Heart left ventricle (tissue), 16 donors: ENCODE data around the gene SERTAD2. TPM values are rescaled to one million over a fixed set of nuclear protein-coding genes. Genes with fewer than 3 reads are reported as not detected.

Experiments used
- ATAC-seq, 4 donors: fragments of 200-7000 bp; cut with Tn5 transposase; one replicate each; pipeline ENCODE4 v1.9.1; 2020 to 2022; ENCODE audit warnings: moderate library complexity in 4 of 4, mild to moderate bottlenecking in 3 of 4, moderate number of reproducible peaks in 1 of 4
- DNase-seq, 5 donors: peaks; one replicate each; pipeline ENCODE4 v3.0.0-alpha.2; 2020
- H3K27ac ChIP-seq, 12 donors: fragments of 200-600 bp; sonication (generic) in 4 of 12; one replicate each; pipeline versions ENCODE4 v1.5.0 to v1.8.0; 2016 to 2022; ENCODE audit warnings: mild to moderate bottlenecking in 2 of 12
- H3K27me3 ChIP-seq, 9 donors: fragments of 200-600 bp; sonication (generic) in 2 of 9; one replicate each; pipeline versions ENCODE4 v1.5.1 to v1.8.0; 2016 to 2022; ENCODE audit warnings: mild to moderate bottlenecking in 3 of 9
- H3K36me3 ChIP-seq, 9 donors: fragments of 200-600 bp; sonication (generic) in 2 of 9; one replicate each; pipeline versions ENCODE4 v1.5.0 to v1.8.0; 2018 to 2022; ENCODE audit warnings: mild to moderate bottlenecking in 2 of 9
- H3K4me1 ChIP-seq, 12 donors: fragments of 200-600 bp; sonication (generic) in 4 of 12; one replicate each; pipeline versions ENCODE4 v1.5.0 to v1.8.0; 2016 to 2022; ENCODE audit warnings: mild to moderate bottlenecking in 3 of 12
- H3K4me3 ChIP-seq, 12 donors: fragments of 200-600 bp; sonication (generic) in 4 of 12; one replicate each; pipeline versions ENCODE4 v1.5.0 to v1.8.0; 2017 to 2022; ENCODE audit warnings: mild to moderate bottlenecking in 9 of 12, moderate library complexity in 4 of 12
- H3K9me3 ChIP-seq, 12 donors: fragments of 200-600 bp; sonication (generic) in 4 of 12; one replicate each; pipeline versions ENCODE4 v1.5.0 to v1.8.0; 2016 to 2022; ENCODE audit warnings: mild to moderate bottlenecking in 1 of 12
- CTCF ChIP-seq, 12 donors: fragments of 200-600 bp; sonication (generic) in 4 of 12; IDR thresholded peaks; one replicate each; pipeline versions ENCODE4 v1.5.0 to v1.8.0; 2018 to 2022; ENCODE audit warnings: antibody characterized with exemption in 12 of 12, mild to moderate bottlenecking in 5 of 12
- POLR2A ChIP-seq, 2 donors: fragments of 450-650 bp; IDR thresholded peaks; one replicate each; pipeline ENCODE4 v1.6.1; 2017; ENCODE audit warnings: antibody characterized with exemption in 2 of 2, mild to moderate bottlenecking in 2 of 2, moderate library complexity in 2 of 2
- WGBS, 4 donors: extraction: QIAGEN DNeasy Blood & Tissue Kit in 2 of 4; methylation state at CpG; one replicate each; pipeline versions ENCODE4 v1.1.5 to v1.1.7; 2013 to 2018; 5-methylcytosine and 5-hydroxymethylcytosine counted together
- intact Hi-C, 10 donors: fragments of 100-400 bp; cut with DNase I; formaldehyde crosslinking; loops; one replicate each; pipeline versions ENCODE4 v1.11.1 to v1.14.2; 2022
- polyA plus RNA-seq, 2 donors: library from polyadenylated mRNA; stranded (reverse); fragments of 200-250 nt; gene quantifications; one replicate each; pipeline ENCODE4 v1.2.3, GENCODE V29; 2013
- total RNA-seq, 9 donors: library from RNA; depleted of rRNA in 2 of 9; stranded (reverse); fragments of >200 nt in 2 of 9; fragmentation: NEBNext Ultra II Directional in 3 of 9; extraction: Animal tissue kit (Norgen Biotek cat#: 25700) in 3 of 9; gene quantifications; one replicate each; pipeline versions ENCODE4 v1.1.0 to v1.2.4, GENCODE V29; 2016 to 2023
- donor health status: ischemic (EF 13 %, LVEDD 7.1; RV severe dilation, severe dysfunction).
- donor health status: healthy with polysubstance abuse.
- donor health status: DM: no; HTN: yes; CAD: no.
- donor health status: DM: no; HTN: no; CAD: no.
- donor health status: ischemic (EF 25% LVEDD 6.9; RV normal size, moderate dysfunction).
- donor health status: ischemic (EF 25% LVEDD 5.7; RV mildly dilated, moderate dysfunction).
- donor health status: healthy.
- donor health status: DM: yes; HTN: yes; CAD: no.
- donor health status: ischemic (EF 35%, LVEDD 5.7; RV mildly dilated, moderate dysfunction).
- donor health status: nonischemic (EF 11% LVEDD 7.7; RV severe dilation, severe dysfunction).
- donor health status: DM: yes; HTN: yes; CAD: no.
- donor health status: PGD.
- donor health status: ischemic (EF 29% LVEDD 5.4; RV normal size, mild dysfunction).
- donor health status: nonischemic (EF 23%, LVEDD 6.1; RV moderate dilation, normal function).

Gene SERTAD2
- total and polyA plus RNA-seq, 11 donors = 5.1 to 21.6 (median 15.5) TPM

GRCh38 chr2:64675860-64676259 lies 22.1 kb upstream of the SERTAD2 start:
- no peak for ATAC-seq
- no peak for TF ChIP-seq CTCF (IDR thresholded peaks at IDR 0.05)
- no peak for TF ChIP-seq POLR2A (IDR thresholded peaks at IDR 0.05)
- WGBS, 4 donors = 88 to 94% (median 92%) methylated on average over 5 of the region's 5 CpGs

GRCh38 chr2:64672708-64673107 lies 19.0 kb upstream of the SERTAD2 start:
- Histone ChIP-seq H3K27me3 (no peaks in the 10 kb centered on the region), H3K27ac (no peak overlapping the region), H3K36me3 (no peaks in the 10 kb centered on the region), H3K4me1 (peaks cover 0 to 6% (median under 1%) of the 10 kb centered on the region in 12 donors), H3K4me3 (no peak overlapping the region), H3K9me3 (no peaks in the 10 kb centered on the region)
- 74 to 88% (median 80%) methylated on average over 2 of the region's 2 CpGs for WGBS, 4 donors
- ATAC-seq = no peak
- TF ChIP-seq CTCF (IDR thresholded peaks at IDR 0.05) (no peak), POLR2A (IDR thresholded peaks at IDR 0.05) (no peak)
- DNase-seq = no peak
- intact Hi-C loops = no loop called here

More at GRCh38 chr2:64675860-64676259, 22.1 kb upstream of the SERTAD2 start:
- Histone ChIP-seq H3K9me3 (no peaks in the 10 kb centered on the region), H3K27me3 (no peaks in the 10 kb centered on the region), H3K36me3 (no peaks in the 10 kb centered on the region), H3K27ac (no peak overlapping the region), H3K4me3 (no peak overlapping the region), H3K4me1 (peaks cover 0 to 16% (median 0%) of the 10 kb centered on the region in 12 donors)
- DNase-seq = no peak
- intact Hi-C loops = no loop called here

- TF ChIP-seq CTCF (IDR thresholded peaks at IDR 0.05) (no peak), POLR2A (IDR thresholded peaks at IDR 0.05) (no peak)
- Histone ChIP-seq H3K36me3 (no peaks in the 10 kb centered on the region), H3K27me3 (no peaks in the 10 kb centered on the region), H3K27ac (no peak overlapping the region), H3K4me1 (peaks cover 0 to 21% (median 10%) of the 10 kb centered on the region in 12 donors), H3K9me3 (no peaks in the 10 kb centered on the region), H3K4me3 (no peak overlapping the region)
- intact Hi-C loops = no loop called here
- DNase-seq (no peak), ATAC-seq (no peak)
Observed at GRCh38 chr2:64670047-64670446, 16.3 kb upstream of the SERTAD2 start.

- intact Hi-C loops = no loop called here
- DNase-seq (no peak), ATAC-seq (no peak)
- Histone ChIP-seq H3K36me3 (no peaks in the 10 kb centered on the region), H3K4me1 (peaks cover 0 to 21% (median 10%) of the 10 kb centered on the region in 12 donors), H3K27ac (no peak overlapping the region), H3K4me3 (no peak overlapping the region), H3K9me3 (no peaks in the 10 kb centered on the region), H3K27me3 (no peaks in the 10 kb centered on the region)
- 78 to 87% (median 82%) methylated on average over 2 of the region's 2 CpGs for WGBS, 4 donors
- TF ChIP-seq POLR2A (IDR thresholded peaks at IDR 0.05) (no peak), CTCF (IDR thresholded peaks at IDR 0.05) (no peak)
Observed at GRCh38 chr2:64669288-64669687, 15.6 kb upstream of the SERTAD2 start.
